HepG2 (cell line): ENCODE measurements around the gene PAQR5. TPM values are rescaled to one million over a fixed set of nuclear protein-coding genes. Genes with fewer than 3 reads are reported as not detected.

Source experiments
- ATF7-NPFF ChIP-seq: sonication (generic); formaldehyde crosslinking; IDR thresholded peaks from 2 replicates; pipeline ENCODE4 v1.8.1; 2023; ENCODE audit warnings: mild to moderate bottlenecking, low read depth, missing genetic modification reagents, moderate library complexity
- BRD4 ChIP-seq: sonication (generic); formaldehyde crosslinking; IDR thresholded peaks from 2 replicates; pipeline ENCODE4 v1.4.0; 2020; ENCODE audit warnings: missing genetic modification reagents
- FOXA3 ChIP-seq: IDR thresholded peaks from 2 replicates; pipeline ENCODE4 v1.6.1; 2016; ENCODE audit warnings: missing genetic modification reagents, missing compliant biosample characterization
- MED1 ChIP-seq: sonication (generic); formaldehyde crosslinking; IDR thresholded peaks from 2 replicates; pipeline ENCODE4 v1.4.0; 2020; ENCODE audit warnings: missing genetic modification reagents
- MED8 ChIP-seq: sonication (generic); formaldehyde crosslinking; IDR thresholded peaks from 2 replicates; pipeline ENCODE4 v1.8.1; 2023; ENCODE audit warnings: mild to moderate bottlenecking, missing genetic modification reagents; ENCODE audit not compliant: insufficient replicate concordance
- NR2F1 ChIP-seq, 2 experiments: fragments of 450-650 bp in 1 of 2; formaldehyde crosslinking in 1 of 2; IDR thresholded peaks; 2 replicates each; pipeline versions ENCODE4 v1.5.0 to v1.6.1; 2016 to 2020; ENCODE audit warnings: mild to moderate bottlenecking in 1 of 2, missing compliant biosample characterization in 1 of 2, missing genetic modification reagents in 1 of 2, moderate library complexity in 1 of 2
- POLR2A ChIP-seq, 2 experiments: IDR thresholded peaks; 2 replicates each; pipeline ENCODE4 v1.6.1; 2011; ENCODE audit warnings: low read depth in 2 of 2, low read length in 2 of 2, mild to moderate bottlenecking in 1 of 2, moderate library complexity in 1 of 2; ENCODE audit not compliant: insufficient read depth in 1 of 2
- SRSF1 ChIP-seq: fragments of 200-400 bp; formaldehyde crosslinking; optimal IDR thresholded peaks from 2 replicates; pipeline ENCODE3; 2017; ENCODE audit warnings: mild to moderate bottlenecking, low read depth, low read length, moderate library complexity
- SSRP1 ChIP-seq: IDR thresholded peaks from 2 replicates; pipeline ENCODE4 v1.6.1; 2016; ENCODE audit warnings: control low read depth
- TOPORS ChIP-seq: sonication (generic); formaldehyde crosslinking; IDR thresholded peaks from 2 replicates; pipeline ENCODE4 v1.8.0; 2023; ENCODE audit warnings: mild to moderate bottlenecking, missing genetic modification reagents
- ZNF20 ChIP-seq: sonication (generic); formaldehyde crosslinking; IDR thresholded peaks from 2 replicates; pipeline ENCODE4 v1.4.0; 2020; ENCODE audit warnings: mild to moderate bottlenecking, moderate library complexity, missing genetic modification reagents
- ZNF354B ChIP-seq: sonication (generic); formaldehyde crosslinking; IDR thresholded peaks from 2 replicates; pipeline ENCODE4 v1.8.0; 2022; ENCODE audit warnings: mild to moderate bottlenecking, missing genetic modification reagents
- ZNF749 ChIP-seq: sonication (generic); formaldehyde crosslinking; IDR thresholded peaks from 2 replicates; pipeline ENCODE4 v1.8.0; 2022; ENCODE audit warnings: mild to moderate bottlenecking, missing genetic modification reagents, moderate library complexity, borderline replicate concordance
- ZNF781 ChIP-seq: sonication (generic); formaldehyde crosslinking; IDR thresholded peaks from 2 replicates; pipeline ENCODE4 v1.5.1; 2020; ENCODE audit warnings: borderline replicate concordance, mild to moderate bottlenecking, missing genetic modification reagents; ENCODE audit errors: not compliant biosample characterization
- ZNF878 ChIP-seq: sonication (generic); formaldehyde crosslinking; IDR thresholded peaks from 2 replicates; pipeline ENCODE4 v1.8.1; 2023; ENCODE audit warnings: mild to moderate bottlenecking, missing genetic modification reagents, moderate library complexity
- ZSCAN5A ChIP-seq: sonication (generic); formaldehyde crosslinking; IDR thresholded peaks from 2 replicates; pipeline ENCODE4 v1.8.0; 2022; ENCODE audit warnings: mild to moderate bottlenecking, missing genetic modification reagents, borderline replicate concordance
- polyA plus RNA-seq, 8 experiments: library from polyadenylated mRNA; depleted of rRNA in 3 of 8; stranded (reverse) in 7 of 8; unstranded in 1 of 8; fragments of >200 nt; fragmentation: Illumina TruSeq in 4 of 8; extraction: Trizol in 4 of 8; gene quantifications; 2 replicates each; pipeline versions ENCODE4 v1.2.1 to v1.2.3, GENCODE V29; 2011 to 2016; ENCODE audit warnings: low read depth in 4 of 8, missing spikeins in 1 of 8, mixed read lengths in 1 of 8; ENCODE audit not compliant: insufficient read depth in 1 of 8
- total RNA-seq, 5 experiments: library from RNA; depleted of rRNA; stranded (reverse); fragments of >200 nt; fragmentation: Illumina TruSeq; extraction: Trizol; gene quantifications; 2 replicates each; pipeline ENCODE4 v1.2.3, GENCODE V29; 2016; ENCODE audit warnings: low read depth in 1 of 5
- TF ChIP-seq, protein P1 (sequence below): sonication (generic); formaldehyde crosslinking; IDR thresholded peaks from 2 replicates; pipeline ENCODE4 v1.4.0; 2020; ENCODE audit warnings: low read depth, mild to moderate bottlenecking, missing genetic modification reagents
- TF ChIP-seq, protein P2 (sequence below): sonication (generic); formaldehyde crosslinking; IDR thresholded peaks from 2 replicates; pipeline ENCODE4 v1.8.0; 2022; ENCODE audit warnings: missing genetic modification reagents, mild to moderate bottlenecking, moderate library complexity, borderline replicate concordance
- TF ChIP-seq, protein P3 (sequence below): sonication (generic); formaldehyde crosslinking; IDR thresholded peaks from 2 replicates; pipeline ENCODE4 v1.5.0; 2020; ENCODE audit warnings: missing genetic modification reagents

The PAQR5 gene
- total and polyA plus RNA-seq, 2 of the 13 experiments (the other 11 are each of a cell fraction or from before 2014, with no cell fraction given), result 0.53 to 1.3 TPM

DNA sequence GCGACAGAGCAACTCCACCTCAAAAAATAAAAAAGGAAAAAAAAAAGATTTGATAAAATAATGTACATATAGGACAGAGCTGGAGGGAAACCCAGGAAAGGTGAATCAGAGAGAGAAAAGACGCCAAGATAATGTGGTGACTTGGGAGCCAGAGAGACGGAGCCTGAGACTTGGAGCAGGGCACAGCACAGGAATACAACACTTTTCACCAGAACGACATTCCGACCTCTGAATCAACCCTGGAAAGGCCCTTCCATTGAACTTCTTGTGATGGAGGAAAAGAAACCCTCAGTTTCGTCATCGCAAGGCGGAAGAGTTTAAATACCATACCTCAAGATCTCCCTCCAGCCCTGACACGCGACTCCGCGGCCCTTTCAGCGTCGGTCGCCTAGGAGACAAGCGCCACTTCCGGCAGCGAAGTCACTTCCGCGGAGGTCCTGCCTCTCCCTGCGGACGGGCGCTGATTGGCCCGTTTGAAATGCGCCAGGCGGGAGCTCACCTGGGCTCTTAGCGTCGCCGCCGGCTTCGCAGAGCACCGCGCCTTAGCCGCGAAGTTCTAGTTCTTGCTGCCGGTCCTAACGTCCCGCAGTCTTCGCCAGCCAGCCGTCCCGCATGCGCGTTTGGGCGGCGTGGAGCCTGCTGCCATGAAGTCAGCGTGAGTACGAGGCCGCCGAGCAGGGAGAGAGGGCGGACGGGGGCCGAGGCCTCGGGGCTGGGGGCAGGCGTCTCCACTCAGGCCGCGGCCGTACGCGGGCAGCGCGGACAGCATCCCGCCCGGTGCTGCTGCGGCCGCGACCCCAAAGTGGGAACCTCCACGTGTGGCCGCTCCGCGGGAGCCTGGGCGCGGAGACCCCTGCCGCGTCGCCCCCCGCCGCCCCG lies 115.3 kb downstream of the PAQR5 start, which contains the start of gene KIF23 (continued):
- TF ChIP-seq, protein P1, sequence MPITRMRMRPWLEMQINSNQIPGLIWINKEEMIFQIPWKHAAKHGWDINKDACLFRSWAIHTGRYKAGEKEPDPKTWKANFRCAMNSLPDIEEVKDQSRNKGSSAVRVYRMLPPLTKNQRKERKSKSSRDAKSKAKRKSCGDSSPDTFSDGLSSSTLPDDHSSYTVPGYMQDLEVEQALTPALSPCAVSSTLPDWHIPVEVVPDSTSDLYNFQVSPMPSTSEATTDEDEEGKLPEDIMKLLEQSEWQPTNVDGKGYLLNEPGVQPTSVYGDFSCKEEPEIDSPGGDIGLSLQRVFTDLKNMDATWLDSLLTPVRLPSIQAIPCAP, result no peak
- TF ChIP-seq POLR2A (IDR thresholded peaks at IDR 0.05; ENCODE audit: insufficient read depth in 1 of 2, low read depth in 2 of 2, low read length in 2 of 2) (peak; percentile 63 to 64; a peak in 3 of 4 replicates), FOXA3 (peak; percentile 7; the same call in 1 of the 2 replicates), NR2F1 (CRISPR knock-in tag; IDR thresholded peaks at IDR 0.05) (no peak), ATF7-NPFF (CRISPR knock-in tag) (peak; percentile 99), SRSF1 (no peak), TOPORS (CRISPR knock-in tag) (peak; percentile 53; the same call in 1 of the 2 replicates), BRD4 (CRISPR knock-in tag) (no peak), ZNF781 (CRISPR knock-in tag) (no peak), ZNF749 (CRISPR knock-in tag) (no peak), ZSCAN5A (CRISPR knock-in tag) (0 out of 2 replicates have a peak, but pooled peaks have one; percentile 8), ZNF20 (CRISPR knock-in tag) (no peak), ZNF354B (CRISPR knock-in tag) (no peak), MED1 (CRISPR knock-in tag) (no peak; the same call in 1 of the 2 replicates), MED8 (no peak), SSRP1 (CRISPR knock-in tag) (no peak), ZNF878 (CRISPR knock-in tag) (0 out of 2 replicates have a peak, but pooled peaks have one; percentile 81)
- TF ChIP-seq, protein P2, sequence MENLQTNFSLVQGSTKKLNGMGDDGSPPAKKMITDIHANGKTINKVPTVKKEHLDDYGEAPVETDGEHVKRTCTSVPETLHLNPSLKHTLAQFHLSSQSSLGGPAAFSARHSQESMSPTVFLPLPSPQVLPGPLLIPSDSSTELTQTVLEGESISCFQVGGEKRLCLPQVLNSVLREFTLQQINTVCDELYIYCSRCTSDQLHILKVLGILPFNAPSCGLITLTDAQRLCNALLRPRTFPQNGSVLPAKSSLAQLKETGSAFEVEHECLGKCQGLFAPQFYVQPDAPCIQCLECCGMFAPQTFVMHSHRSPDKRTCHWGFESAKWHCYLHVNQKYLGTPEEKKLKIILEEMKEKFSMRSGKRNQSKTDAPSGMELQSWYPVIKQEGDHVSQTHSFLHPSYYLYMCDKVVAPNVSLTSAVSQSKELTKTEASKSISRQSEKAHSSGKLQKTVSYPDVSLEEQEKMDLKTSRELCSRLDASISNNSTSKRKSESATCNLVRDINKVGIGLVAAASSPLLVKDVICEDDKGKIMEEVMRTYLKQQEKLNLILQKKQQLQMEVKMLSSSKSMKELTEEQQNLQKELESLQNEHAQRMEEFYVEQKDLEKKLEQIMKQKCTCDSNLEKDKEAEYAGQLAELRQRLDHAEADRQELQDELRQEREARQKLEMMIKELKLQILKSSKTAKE, result no peak
- TF ChIP-seq, protein P3, sequence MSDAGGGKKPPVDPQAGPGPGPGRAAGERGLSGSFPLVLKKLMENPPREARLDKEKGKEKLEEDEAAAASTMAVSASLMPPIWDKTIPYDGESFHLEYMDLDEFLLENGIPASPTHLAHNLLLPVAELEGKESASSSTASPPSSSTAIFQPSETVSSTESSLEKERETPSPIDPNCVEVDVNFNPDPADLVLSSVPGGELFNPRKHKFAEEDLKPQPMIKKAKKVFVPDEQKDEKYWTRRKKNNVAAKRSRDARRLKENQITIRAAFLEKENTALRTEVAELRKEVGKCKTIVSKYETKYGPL, result no peak
